ENCODE data around the gene NDFIP2.

DNA sequence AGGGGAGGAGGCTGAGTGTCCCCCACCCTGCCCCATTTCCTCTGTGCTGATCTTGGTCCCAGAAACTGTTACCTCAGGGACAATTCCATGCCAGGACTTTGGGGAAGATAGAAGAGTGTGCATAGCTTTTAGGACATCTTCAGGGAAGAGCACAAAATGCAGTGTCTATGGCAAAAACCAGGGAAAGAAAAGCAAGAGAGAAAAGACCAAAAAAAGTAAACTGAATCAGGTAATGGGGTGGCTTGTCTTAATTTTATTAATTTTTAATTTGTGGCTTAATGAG is 109.4 kb downstream of the NDFIP2 start:
- TF ChIP-seq, protein P1, sequence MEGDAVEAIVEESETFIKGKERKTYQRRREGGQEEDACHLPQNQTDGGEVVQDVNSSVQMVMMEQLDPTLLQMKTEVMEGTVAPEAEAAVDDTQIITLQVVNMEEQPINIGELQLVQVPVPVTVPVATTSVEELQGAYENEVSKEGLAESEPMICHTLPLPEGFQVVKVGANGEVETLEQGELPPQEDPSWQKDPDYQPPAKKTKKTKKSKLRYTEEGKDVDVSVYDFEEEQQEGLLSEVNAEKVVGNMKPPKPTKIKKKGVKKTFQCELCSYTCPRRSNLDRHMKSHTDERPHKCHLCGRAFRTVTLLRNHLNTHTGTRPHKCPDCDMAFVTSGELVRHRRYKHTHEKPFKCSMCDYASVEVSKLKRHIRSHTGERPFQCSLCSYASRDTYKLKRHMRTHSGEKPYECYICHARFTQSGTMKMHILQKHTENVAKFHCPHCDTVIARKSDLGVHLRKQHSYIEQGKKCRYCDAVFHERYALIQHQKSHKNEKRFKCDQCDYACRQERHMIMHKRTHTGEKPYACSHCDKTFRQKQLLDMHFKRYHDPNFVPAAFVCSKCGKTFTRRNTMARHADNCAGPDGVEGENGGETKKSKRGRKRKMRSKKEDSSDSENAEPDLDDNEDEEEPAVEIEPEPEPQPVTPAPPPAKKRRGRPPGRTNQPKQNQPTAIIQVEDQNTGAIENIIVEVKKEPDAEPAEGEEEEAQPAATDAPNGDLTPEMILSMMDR (IDR thresholded peaks at IDR 0.05; ENCODE audit: insufficient read depth, low read length), result no peak
- TF ChIP-seq SPI1 (IDR thresholded peaks at IDR 0.05; ENCODE audit: borderline replicate concordance, low read depth), result no peak
- TF ChIP-seq, protein P2, sequence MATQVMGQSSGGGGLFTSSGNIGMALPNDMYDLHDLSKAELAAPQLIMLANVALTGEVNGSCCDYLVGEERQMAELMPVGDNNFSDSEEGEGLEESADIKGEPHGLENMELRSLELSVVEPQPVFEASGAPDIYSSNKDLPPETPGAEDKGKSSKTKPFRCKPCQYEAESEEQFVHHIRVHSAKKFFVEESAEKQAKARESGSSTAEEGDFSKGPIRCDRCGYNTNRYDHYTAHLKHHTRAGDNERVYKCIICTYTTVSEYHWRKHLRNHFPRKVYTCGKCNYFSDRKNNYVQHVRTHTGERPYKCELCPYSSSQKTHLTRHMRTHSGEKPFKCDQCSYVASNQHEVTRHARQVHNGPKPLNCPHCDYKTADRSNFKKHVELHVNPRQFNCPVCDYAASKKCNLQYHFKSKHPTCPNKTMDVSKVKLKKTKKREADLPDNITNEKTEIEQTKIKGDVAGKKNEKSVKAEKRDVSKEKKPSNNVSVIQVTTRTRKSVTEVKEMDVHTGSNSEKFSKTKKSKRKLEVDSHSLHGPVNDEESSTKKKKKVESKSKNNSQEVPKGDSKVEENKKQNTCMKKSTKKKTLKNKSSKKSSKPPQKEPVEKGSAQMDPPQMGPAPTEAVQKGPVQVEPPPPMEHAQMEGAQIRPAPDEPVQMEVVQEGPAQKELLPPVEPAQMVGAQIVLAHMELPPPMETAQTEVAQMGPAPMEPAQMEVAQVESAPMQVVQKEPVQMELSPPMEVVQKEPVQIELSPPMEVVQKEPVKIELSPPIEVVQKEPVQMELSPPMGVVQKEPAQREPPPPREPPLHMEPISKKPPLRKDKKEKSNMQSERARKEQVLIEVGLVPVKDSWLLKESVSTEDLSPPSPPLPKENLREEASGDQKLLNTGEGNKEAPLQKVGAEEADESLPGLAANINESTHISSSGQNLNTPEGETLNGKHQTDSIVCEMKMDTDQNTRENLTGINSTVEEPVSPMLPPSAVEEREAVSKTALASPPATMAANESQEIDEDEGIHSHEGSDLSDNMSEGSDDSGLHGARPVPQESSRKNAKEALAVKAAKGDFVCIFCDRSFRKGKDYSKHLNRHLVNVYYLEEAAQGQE (IDR thresholded peaks at IDR 0.05; ENCODE audit: insufficient replicate concordance, low read depth), result no peak

All from HL-60 (cell line).